Lower lobe of right lung (tissue), 2 donors: Measurements from ENCODE around the gene ZNF853. TPM values are rescaled to one million over a fixed set of nuclear protein-coding genes. Genes with fewer than 3 reads are reported as not detected.

Source experiments
- ATAC-seq, 2 donors: fragments of 200-7000 bp; cut with Tn5 transposase; one replicate each; pipeline ENCODE4 v1.9.1; 2020 to 2022; ENCODE audit warnings: mild to moderate bottlenecking in 2 of 2, moderate library complexity in 2 of 2
- DNase-seq: peaks from one replicate; pipeline ENCODE4 v3.0.0-alpha.2; 2020
- H3K27ac ChIP-seq: fragments of 200-600 bp; one replicate; pipeline ENCODE4 v1.8.0; 2022
- H3K27me3 ChIP-seq: fragments of 200-600 bp; one replicate; pipeline ENCODE4 v1.8.0; 2022; ENCODE audit warnings: low read depth
- H3K36me3 ChIP-seq: fragments of 200-600 bp; one replicate; pipeline ENCODE4 v1.8.0; 2022; ENCODE audit warnings: mild to moderate bottlenecking
- H3K4me1 ChIP-seq: fragments of 200-600 bp; one replicate; pipeline ENCODE4 v1.8.0; 2022
- H3K4me3 ChIP-seq: fragments of 200-600 bp; one replicate; pipeline ENCODE4 v1.8.0; 2022; ENCODE audit warnings: mild to moderate bottlenecking
- H3K9me3 ChIP-seq: fragments of 200-600 bp; one replicate; pipeline ENCODE4 v1.8.0; 2022
- CTCF ChIP-seq: fragments of 200-600 bp; IDR thresholded peaks from one replicate; pipeline ENCODE4 v1.8.0; 2022; ENCODE audit warnings: antibody characterized with exemption, mild to moderate bottlenecking
- intact Hi-C: fragments of 100-400 bp; cut with DNase I; formaldehyde crosslinking; loops from one replicate; pipeline ENCODE4 v1.11.0; 2022
- total RNA-seq: library from RNA; stranded (reverse); fragmentation: NEBNext Ultra II Directional; extraction: Animal tissue kit (Norgen Biotek cat#: 25700); gene quantifications from one replicate; pipeline ENCODE4 v1.2.1, GENCODE V29; 2021
- donor health status: DM: no; HTN: yes; CAD: no; lungs with severe emphysema.

Gene ZNF853
- total RNA-seq, 1 donor from 2014 or later = 4.4 TPM

- no peaks in the 10 kb centered on the region for H3K9me3 ChIP-seq
- H3K4me1 ChIP-seq = peaks cover 13% of the 10 kb centered on the region
- DNase-seq (no peak), ATAC-seq (no peak)
- intact Hi-C loops = no loop called here
- no peak overlapping the region for H3K4me3 ChIP-seq
- peaks cover 26% of the 10 kb centered on the region for H3K36me3 ChIP-seq
- H3K27me3 ChIP-seq = peaks cover 3% of the 10 kb centered on the region
- TF ChIP-seq CTCF = no peak
- no peak overlapping the region for H3K27ac ChIP-seq
Measured at GRCh38 chr7:6619961-6620360, 4.6 kb downstream of the ZNF853 start.

GRCh38 chr7:6621195-6622133, 6.1 kb downstream of the ZNF853 start:
- intact Hi-C loops = no loop called here

GRCh38 chr7:6622134-6622710, 6.8 kb downstream of the ZNF853 start:
- intact Hi-C loops = no loop called here
- no peak for ATAC-seq

More at GRCh38 chr7:6621195-6622133, 6.1 kb downstream of the ZNF853 start:
- ATAC-seq (no peak), DNase-seq (no peak)
- H3K9me3 ChIP-seq = no peaks in the 10 kb centered on the region
- H3K27me3 ChIP-seq = no peaks in the 10 kb centered on the region
- no peak overlapping the region for H3K27ac ChIP-seq
- peaks cover 5% of the 10 kb centered on the region for H3K4me1 ChIP-seq
- TF ChIP-seq CTCF = no peak
- H3K36me3 ChIP-seq = peaks cover 26% of the 10 kb centered on the region
- H3K4me3 ChIP-seq = no peak overlapping the region

GRCh38 chr7:6623589-6624245, 8.3 kb downstream of the ZNF853 start:
- no peak overlapping the region for H3K4me3 ChIP-seq
- peaks cover 26% of the 10 kb centered on the region for H3K36me3 ChIP-seq
- peak; percentile 21 to 42 for ATAC-seq

More at GRCh38 chr7:6622134-6622710, 6.8 kb downstream of the ZNF853 start:
- H3K4me3 ChIP-seq = no peak overlapping the region
- no peak overlapping the region for H3K27ac ChIP-seq
- H3K9me3 ChIP-seq = no peaks in the 10 kb centered on the region
- DNase-seq = no peak
- peaks cover 26% of the 10 kb centered on the region for H3K36me3 ChIP-seq
- TF ChIP-seq CTCF = no peak
- no peaks in the 10 kb centered on the region for H3K4me1 ChIP-seq
- H3K27me3 ChIP-seq = no peaks in the 10 kb centered on the region

More at GRCh38 chr7:6623589-6624245, 8.3 kb downstream of the ZNF853 start:
- no peak for DNase-seq
- no peaks in the 10 kb centered on the region for H3K9me3 ChIP-seq
- no peak for TF ChIP-seq CTCF
- no peaks in the 10 kb centered on the region for H3K4me1 ChIP-seq
- intact Hi-C loops = no loop called here
- H3K27ac ChIP-seq = no peak overlapping the region
- H3K27me3 ChIP-seq = no peaks in the 10 kb centered on the region
